ENCODE data around the gene PCDHGC3.

PCDHGC3 gene

GRCh38 chr5:141508440-141508797, 32.7 kb downstream of the PCDHGC3 start:
- DNase-seq (ENCODE audit: low read depth), result no peak

GRCh38 chr5:141508798-141509611, 33.2 kb downstream of the PCDHGC3 start:
- no peak for DNase-seq (ENCODE audit: low read depth)

GRCh38 chr5:141510160-141510559, 34.4 kb downstream of the PCDHGC3 start:
- DNase-seq (ENCODE audit: low read depth), result no peak

- DNase-seq (ENCODE audit: low read depth), result no peak
These were observed 35.3 kb downstream of the PCDHGC3 start for GRCh38 chr5:141510850-141511601.

GRCh38 chr5:141511771-141512325, 36.1 kb downstream of the PCDHGC3 start:
- no peak for DNase-seq (ENCODE audit: low read depth)

GRCh38 chr5:141512390-141512910, 36.7 kb downstream of the PCDHGC3 start:
- DNase-seq (ENCODE audit: low read depth), result peak; percentile 78

GRCh38 chr5:141512911-141513626, 37.3 kb downstream of the PCDHGC3 start:
- DNase-seq (ENCODE audit: low read depth), result no peak

GRCh38 chr5:141513627-141514329, 38.0 kb downstream of the PCDHGC3 start:
- peak; percentile 24 for DNase-seq (ENCODE audit: low read depth)

GRCh38 chr5:141514330-141515133, 38.8 kb downstream of the PCDHGC3 start:
- DNase-seq (ENCODE audit: low read depth), result no peak

- DNase-seq (ENCODE audit: low read depth), result no peak
These were observed 39.4 kb downstream of the PCDHGC3 start for GRCh38 chr5:141515141-141515540.

- DNase-seq (ENCODE audit: low read depth), result no peak
These were observed 40.3 kb downstream of the PCDHGC3 start for GRCh38 chr5:141515946-141516671.

GRCh38 chr5:141516672-141517025, 40.9 kb downstream of the PCDHGC3 start:
- no peak for DNase-seq (ENCODE audit: low read depth)

GRCh38 chr5:141517312-141517711, 41.5 kb downstream of the PCDHGC3 start:
- no peak for DNase-seq (ENCODE audit: low read depth)

GRCh38 chr5:141517880-141518617, 42.3 kb downstream of the PCDHGC3 start:
- no peak for DNase-seq (ENCODE audit: low read depth)

GRCh38 chr5:141518618-141519015, 42.9 kb downstream of the PCDHGC3 start:
- no peak for DNase-seq (ENCODE audit: low read depth)

- no peak for DNase-seq (ENCODE audit: low read depth)
These were observed 44.1 kb downstream of the PCDHGC3 start for GRCh38 chr5:141519605-141520565.

- no peak for DNase-seq (ENCODE audit: low read depth)
These were observed 45.5 kb downstream of the PCDHGC3 start for GRCh38 chr5:141521244-141521781.

GRCh38 chr5:141522301-141522700, 46.5 kb downstream of the PCDHGC3 start:
- no peak for DNase-seq (ENCODE audit: low read depth)
